ENCODE measurements around the gene JARID2.
A peak's percentile ranks its signal among the peaks of the same experiment; 100 is the strongest.

Gene JARID2

GRCh38 chr6:15433511-15433861 lies 187.6 kb downstream of the JARID2 start:
- no peaks in the 10 kb centered on the region for H3K36me3 ChIP-seq (ENCODE audit: control insufficient read depth in 1 of 2, insufficient read depth in 2 of 2, low read depth in 1 of 2, low read length in 2 of 2)
- peaks cover 5% of the 10 kb centered on the region for H3K4me1 ChIP-seq (ENCODE audit: control insufficient read depth, insufficient read depth, low read depth, low read length)
- H2BK5ac ChIP-seq (ENCODE audit: low read depth, low read length, poor library complexity, severe bottlenecking): no peak overlapping the region
- no peak overlapping the region for H3K23ac ChIP-seq (ENCODE audit: low read length in 2 of 2)
- H2BK120ac ChIP-seq (ENCODE audit: low read depth, low read length): no peak overlapping the region
- no peak overlapping the region for H3K9ac ChIP-seq (ENCODE audit: low read length)
- no peak overlapping the region for H3K18ac ChIP-seq (ENCODE audit: low read depth in 1 of 2, low read length in 2 of 2)
- H2AFZ ChIP-seq (ENCODE audit: low read depth, low read length): no peak overlapping the region
- peaks cover 7% of the 10 kb centered on the region for H3K9me3 ChIP-seq (ENCODE audit: control insufficient read depth, low read length)
- H4K91ac ChIP-seq (ENCODE audit: low read length): no peak overlapping the region
- H2AK5ac ChIP-seq (ENCODE audit: low read length, severe bottlenecking): no peak overlapping the region
- H2BK12ac ChIP-seq (ENCODE audit: low read length in 2 of 2): no peak overlapping the region
- no peak for DNase-seq
- WGBS: no CpG with 5 or more reads among the region's 2 CpGs
- peaks cover 32% of the 10 kb centered on the region for H3K79me1 ChIP-seq (replicated peaks; ENCODE audit: low read length, poor library complexity, severe bottlenecking)
- no peak overlapping the region for H3K4me3 ChIP-seq (ENCODE audit: insufficient read depth in 1 of 2, low read depth in 1 of 2, low read length in 2 of 2)
- H3K27ac ChIP-seq (ENCODE audit: low read length, poor library complexity, severe bottlenecking): no peak overlapping the region
- H3K27me3 ChIP-seq (ENCODE audit: control insufficient read depth in 1 of 2, insufficient read depth in 1 of 2, low read length in 2 of 2): no peaks in the 10 kb centered on the region
- H3K4ac ChIP-seq (ENCODE audit: low read depth in 1 of 2, low read length in 2 of 2): no peak overlapping the region
- H3K14ac ChIP-seq (ENCODE audit: low read length in 2 of 2): no peak overlapping the region
- no peak overlapping the region for H4K8ac ChIP-seq (ENCODE audit: low read length)
- no peak overlapping the region for H3K4me2 ChIP-seq (ENCODE audit: low read length, poor library complexity, severe bottlenecking)
- no peak overlapping the region for H2BK15ac ChIP-seq (ENCODE audit: low read depth, poor library complexity, severe bottlenecking)

DNA sequence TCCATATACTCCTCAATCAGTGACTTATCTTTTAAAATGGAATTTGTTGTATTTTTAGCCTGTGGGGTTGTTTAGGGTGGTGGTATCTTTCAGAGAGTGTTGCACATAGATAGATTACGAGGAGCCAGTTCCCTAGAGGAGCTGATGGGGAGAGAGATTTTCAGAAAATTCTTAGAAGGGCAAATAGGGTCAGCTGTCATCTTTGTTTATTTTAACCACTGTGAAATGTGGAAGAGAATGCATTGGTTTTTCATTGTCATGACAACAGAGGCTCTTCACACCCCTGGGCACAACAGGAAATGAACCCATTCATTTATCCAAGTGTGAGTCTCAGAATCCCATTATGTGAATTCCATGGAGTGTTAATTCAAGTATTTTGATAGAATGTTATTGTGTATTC lies 188.4 kb downstream of the JARID2 start:
- Histone ChIP-seq H2BK15ac (ENCODE audit: low read depth, poor library complexity, severe bottlenecking) (no peak overlapping the region), H2BK120ac (ENCODE audit: low read depth, low read length) (no peak overlapping the region), H3K4me3 (ENCODE audit: insufficient read depth in 1 of 2, low read depth in 1 of 2, low read length in 2 of 2) (no peak overlapping the region), H4K8ac (ENCODE audit: low read length) (no peak overlapping the region), H4K91ac (ENCODE audit: low read length) (no peak overlapping the region), H3K23ac (ENCODE audit: low read length in 2 of 2) (no peak overlapping the region), H3K36me3 (ENCODE audit: control insufficient read depth in 1 of 2, insufficient read depth in 2 of 2, low read depth in 1 of 2, low read length in 2 of 2) (no peaks in the 10 kb centered on the region), H2BK5ac (ENCODE audit: low read depth, low read length, poor library complexity, severe bottlenecking) (no peak overlapping the region), H3K27ac (ENCODE audit: low read length, poor library complexity, severe bottlenecking) (no peak overlapping the region), H3K79me1 (replicated peaks; ENCODE audit: low read length, poor library complexity, severe bottlenecking) (peaks cover 34% of the 10 kb centered on the region), H3K14ac (ENCODE audit: low read length in 2 of 2) (no peak overlapping the region), H3K4ac (ENCODE audit: low read depth in 1 of 2, low read length in 2 of 2) (no peak overlapping the region), H2AFZ (ENCODE audit: low read depth, low read length) (no peak overlapping the region), H3K27me3 (ENCODE audit: control insufficient read depth in 1 of 2, insufficient read depth in 1 of 2, low read length in 2 of 2) (no peaks in the 10 kb centered on the region), H3K9ac (ENCODE audit: low read length) (no peak overlapping the region), H3K4me1 (ENCODE audit: control insufficient read depth, insufficient read depth, low read depth, low read length) (peaks cover 3% of the 10 kb centered on the region), H3K4me2 (ENCODE audit: low read length, poor library complexity, severe bottlenecking) (no peak overlapping the region), H2BK12ac (ENCODE audit: low read length in 2 of 2) (no peak overlapping the region), H2AK5ac (ENCODE audit: low read length, severe bottlenecking) (no peak overlapping the region), H3K9me3 (ENCODE audit: control insufficient read depth, low read length) (peaks cover 7% of the 10 kb centered on the region), H3K18ac (ENCODE audit: low read depth in 1 of 2, low read length in 2 of 2) (no peak overlapping the region)
- DNase-seq: peak; percentile 38
- WGBS: 12% methylated on average over 1 of the region's 1 CpG

DNA sequence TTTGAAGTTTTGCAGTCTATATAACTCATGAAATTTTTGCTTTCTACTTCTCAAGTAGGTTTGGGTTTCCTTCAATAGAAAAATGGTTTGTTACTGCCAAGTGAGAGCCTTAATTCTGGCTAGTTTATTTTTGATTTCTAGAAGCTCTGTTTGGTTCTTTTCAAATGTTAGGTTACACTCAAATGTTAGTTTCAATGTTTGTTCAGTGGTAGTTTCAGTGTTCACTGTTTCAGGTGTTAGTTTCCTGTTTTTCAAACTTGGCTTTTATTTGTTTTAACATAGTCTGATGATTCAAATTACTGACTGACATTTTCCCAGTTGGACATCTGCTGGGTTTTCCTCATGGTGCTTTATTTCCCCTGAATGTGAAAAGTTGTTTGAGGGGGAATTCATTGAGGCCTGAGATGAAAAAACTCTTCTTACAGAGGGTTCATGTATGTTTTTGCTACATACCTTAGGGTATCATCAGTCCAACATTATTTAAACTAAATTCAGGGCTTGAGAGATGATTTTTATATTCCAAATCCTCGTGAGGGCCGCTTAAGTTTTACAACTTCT lies 189.0 kb downstream of the JARID2 start:
- H2BK12ac ChIP-seq (ENCODE audit: low read length in 2 of 2): no peak overlapping the region
- peaks cover 2% of the 10 kb centered on the region for H3K4me1 ChIP-seq (ENCODE audit: control insufficient read depth, insufficient read depth, low read depth, low read length)
- 96% methylated on average over 2 of the region's 2 CpGs for WGBS
- H3K9ac ChIP-seq (ENCODE audit: low read length): no peak overlapping the region
- H4K91ac ChIP-seq (ENCODE audit: low read length): no peak overlapping the region
- H3K9me3 ChIP-seq (ENCODE audit: control insufficient read depth, low read length): peaks cover 7% of the 10 kb centered on the region
- H2BK5ac ChIP-seq (ENCODE audit: low read depth, low read length, poor library complexity, severe bottlenecking): no peak overlapping the region
- DNase-seq: no peak
- peaks cover 34% of the 10 kb centered on the region for H3K79me1 ChIP-seq (replicated peaks; ENCODE audit: low read length, poor library complexity, severe bottlenecking)
- no peak overlapping the region for H3K23ac ChIP-seq (ENCODE audit: low read length in 2 of 2)
- H3K14ac ChIP-seq (ENCODE audit: low read length in 2 of 2): no peak overlapping the region
- H3K4me2 ChIP-seq (ENCODE audit: low read length, poor library complexity, severe bottlenecking): no peak overlapping the region
- H3K4ac ChIP-seq (ENCODE audit: low read depth in 1 of 2, low read length in 2 of 2): no peak overlapping the region
- no peak overlapping the region for H3K27ac ChIP-seq (ENCODE audit: low read length, poor library complexity, severe bottlenecking)
- no peaks in the 10 kb centered on the region for H3K27me3 ChIP-seq (ENCODE audit: control insufficient read depth in 1 of 2, insufficient read depth in 1 of 2, low read length in 2 of 2)
- no peak overlapping the region for H2AK5ac ChIP-seq (ENCODE audit: low read length, severe bottlenecking)
- no peak overlapping the region for H2AFZ ChIP-seq (ENCODE audit: low read depth, low read length)
- no peak overlapping the region for H2BK15ac ChIP-seq (ENCODE audit: low read depth, poor library complexity, severe bottlenecking)
- H4K8ac ChIP-seq (ENCODE audit: low read length): no peak overlapping the region
- H3K36me3 ChIP-seq (ENCODE audit: control insufficient read depth in 1 of 2, insufficient read depth in 2 of 2, low read depth in 1 of 2, low read length in 2 of 2): no peaks in the 10 kb centered on the region
- H3K18ac ChIP-seq (ENCODE audit: low read depth in 1 of 2, low read length in 2 of 2): no peak overlapping the region
- no peak overlapping the region for H3K4me3 ChIP-seq (ENCODE audit: insufficient read depth in 1 of 2, low read depth in 1 of 2, low read length in 2 of 2)
- no peak overlapping the region for H2BK120ac ChIP-seq (ENCODE audit: low read depth, low read length)

DNA sequence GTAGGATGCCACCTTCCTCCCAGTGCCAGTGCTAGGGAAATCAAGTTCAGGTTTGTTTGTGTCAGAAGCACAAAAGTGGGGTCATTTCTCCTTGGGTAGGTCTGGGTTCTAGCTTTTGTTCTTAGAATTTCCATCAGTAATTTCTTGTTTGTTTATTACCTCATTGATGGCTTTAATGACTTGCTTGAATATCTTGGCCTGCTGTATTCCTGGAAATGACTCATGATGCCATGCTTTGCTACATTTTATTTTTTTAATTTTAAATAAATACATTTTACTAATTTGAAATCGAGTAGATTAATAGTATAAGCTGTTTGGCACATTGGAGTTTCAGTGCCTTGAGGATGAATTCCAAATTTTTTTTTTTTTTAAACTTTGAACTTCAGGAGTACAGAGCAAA lies 189.6 kb downstream of the JARID2 start:
- Histone ChIP-seq H3K27me3 (ENCODE audit: control insufficient read depth in 1 of 2, insufficient read depth in 1 of 2, low read length in 2 of 2) (no peaks in the 10 kb centered on the region), H2BK15ac (ENCODE audit: low read depth, poor library complexity, severe bottlenecking) (no peak overlapping the region), H3K9me3 (ENCODE audit: control insufficient read depth, low read length) (peaks cover 7% of the 10 kb centered on the region), H4K91ac (ENCODE audit: low read length) (no peak overlapping the region), H3K23ac (ENCODE audit: low read length in 2 of 2) (no peak overlapping the region), H3K27ac (ENCODE audit: low read length, poor library complexity, severe bottlenecking) (no peak overlapping the region), H2AFZ (ENCODE audit: low read depth, low read length) (no peak overlapping the region), H3K4ac (ENCODE audit: low read depth in 1 of 2, low read length in 2 of 2) (no peak overlapping the region), H3K4me3 (ENCODE audit: insufficient read depth in 1 of 2, low read depth in 1 of 2, low read length in 2 of 2) (no peak overlapping the region), H2BK120ac (ENCODE audit: low read depth, low read length) (no peak overlapping the region), H3K36me3 (ENCODE audit: control insufficient read depth in 1 of 2, insufficient read depth in 2 of 2, low read depth in 1 of 2, low read length in 2 of 2) (no peaks in the 10 kb centered on the region), H4K8ac (ENCODE audit: low read length) (no peak overlapping the region), H3K14ac (ENCODE audit: low read length in 2 of 2) (no peak overlapping the region), H3K4me2 (ENCODE audit: low read length, poor library complexity, severe bottlenecking) (no peak overlapping the region), H2BK5ac (ENCODE audit: low read depth, low read length, poor library complexity, severe bottlenecking) (no peak overlapping the region), H3K9ac (ENCODE audit: low read length) (no peak overlapping the region), H3K18ac (ENCODE audit: low read depth in 1 of 2, low read length in 2 of 2) (no peak overlapping the region), H3K4me1 (ENCODE audit: control insufficient read depth, insufficient read depth, low read depth, low read length) (peaks cover 2% of the 10 kb centered on the region), H3K79me1 (replicated peaks; ENCODE audit: low read length, poor library complexity, severe bottlenecking) (peaks cover 38% of the 10 kb centered on the region), H2BK12ac (ENCODE audit: low read length in 2 of 2) (no peak overlapping the region), H2AK5ac (ENCODE audit: low read length, severe bottlenecking) (no peak overlapping the region)
- no CpG with 5 or more reads among the region's 1 CpG for WGBS
- no peak for DNase-seq

Measured in mesenchymal stem cell (in vitro differentiated cells and primary cell).